ENCODE data around the gene ARID3B.
"Not testable (repeated sequence)": the region's sequence is repeated elsewhere in the genome, so short reads cannot be mapped to it uniquely, and the experiment has no call there.

Gene ARID3B

DNA sequence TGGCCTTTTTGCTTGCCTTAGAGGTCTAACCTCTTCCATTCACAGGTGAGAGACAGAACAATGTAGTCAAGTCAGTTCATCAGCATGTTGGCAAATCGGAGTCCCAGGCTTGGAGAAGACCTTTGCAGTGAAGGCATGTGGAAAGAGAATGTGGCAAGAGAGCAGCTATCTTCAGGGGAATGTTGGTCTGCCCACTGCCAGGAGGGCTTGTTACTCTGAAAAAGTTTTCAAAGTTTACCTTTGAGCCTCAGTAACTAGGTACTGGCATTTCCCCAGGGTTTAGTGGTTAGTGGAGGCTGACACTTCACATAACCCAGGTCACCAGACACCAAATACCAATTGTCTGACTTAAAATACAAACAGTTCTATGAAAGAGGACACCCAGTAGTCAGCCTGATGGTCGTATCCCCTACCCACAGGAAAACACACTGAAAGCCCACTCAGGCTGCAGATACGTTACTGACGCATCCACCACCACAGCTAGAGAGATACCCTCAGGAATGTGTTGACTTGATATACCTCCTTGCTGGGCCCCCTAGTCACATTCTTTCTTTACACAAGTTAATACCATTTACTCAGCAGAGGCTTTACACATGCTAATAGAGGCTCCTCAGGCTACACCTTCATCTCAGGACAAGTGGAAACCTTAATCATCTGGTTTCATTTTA, 9.7 kb upstream of the ARID3B start:
- DNase-seq (ENCODE audit: extremely low spot score, insufficient read length, low read depth) (no peak), FAIRE-seq (no peak)

DNA sequence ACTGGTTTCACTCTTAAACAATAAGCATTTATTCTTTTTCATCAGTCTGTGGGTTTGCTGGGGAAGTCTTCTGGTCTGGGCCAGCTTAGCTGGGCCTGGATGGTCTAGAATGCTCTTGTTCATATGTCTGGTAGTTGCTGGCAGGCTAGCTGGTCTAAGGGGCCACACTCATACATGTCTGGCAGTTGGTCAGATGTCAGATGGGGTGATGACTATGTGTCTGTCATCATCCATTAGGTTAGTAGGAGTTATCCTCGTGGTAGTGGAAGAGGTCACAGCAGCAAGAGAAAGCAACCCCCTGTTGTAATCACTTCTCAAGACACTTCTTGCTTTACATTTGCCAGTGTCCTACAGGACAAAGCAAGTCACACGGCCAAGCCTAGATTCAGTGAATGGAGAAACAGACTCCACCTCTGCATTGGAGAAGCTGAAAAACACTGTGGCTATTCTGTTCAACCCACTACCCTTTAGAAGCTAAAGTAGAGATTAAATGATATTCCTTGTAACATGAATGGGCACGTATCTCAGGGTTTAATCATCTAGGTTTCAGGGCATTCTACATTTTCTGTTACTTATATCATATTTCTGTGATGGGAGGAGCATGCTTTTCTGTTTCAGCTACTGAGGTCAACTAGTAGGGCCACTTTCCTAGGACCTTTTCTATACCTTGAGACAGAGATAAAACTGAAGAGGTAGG, 5.5 kb upstream of the ARID3B start:
- FAIRE-seq: no peak
- no peak for DNase-seq (ENCODE audit: extremely low spot score, insufficient read length, low read depth)

DNA sequence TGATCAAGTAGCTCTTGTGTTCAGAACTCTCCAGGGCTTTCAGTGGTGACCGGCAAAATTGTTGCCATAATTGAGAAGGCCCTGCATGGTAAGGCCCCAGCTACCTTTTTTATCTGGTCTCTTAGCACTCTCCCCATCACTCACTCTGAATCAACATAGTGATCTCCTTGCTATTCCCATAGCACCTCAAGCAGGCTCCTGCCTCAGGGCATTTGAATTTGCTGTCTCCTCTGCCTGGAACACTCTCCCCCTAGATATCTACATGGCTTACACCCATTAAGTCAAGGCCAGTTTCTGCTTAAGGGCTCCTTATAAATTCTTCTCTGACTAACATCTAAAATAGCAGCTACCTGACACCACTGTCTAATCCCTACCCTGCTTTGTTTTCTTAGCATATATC, 3.3 kb upstream of the ARID3B start:
- FAIRE-seq (no peak), DNase-seq (ENCODE audit: extremely low spot score, insufficient read length, low read depth) (no peak)

DNA sequence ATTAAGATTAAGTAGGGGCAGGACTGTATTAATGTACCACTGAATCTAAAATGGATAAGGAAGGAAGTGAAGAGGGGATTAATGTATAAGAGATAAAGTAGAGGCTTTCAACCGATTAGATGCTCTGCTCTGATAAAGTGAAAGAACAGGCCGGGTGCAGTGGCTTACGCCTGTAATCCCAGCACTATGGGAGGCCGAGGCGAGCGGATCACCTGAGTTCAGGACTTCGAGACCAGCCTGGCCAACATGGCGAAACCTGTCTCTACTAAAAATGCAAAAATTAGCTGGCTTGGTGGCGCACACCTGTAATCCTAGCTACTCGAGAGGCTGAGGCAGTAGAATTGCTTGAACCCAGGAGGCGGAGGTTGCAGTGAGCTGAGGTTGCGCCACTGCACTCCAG, 1.5 kb upstream of the ARID3B start:
- not testable (repeated sequence) for FAIRE-seq

DNA sequence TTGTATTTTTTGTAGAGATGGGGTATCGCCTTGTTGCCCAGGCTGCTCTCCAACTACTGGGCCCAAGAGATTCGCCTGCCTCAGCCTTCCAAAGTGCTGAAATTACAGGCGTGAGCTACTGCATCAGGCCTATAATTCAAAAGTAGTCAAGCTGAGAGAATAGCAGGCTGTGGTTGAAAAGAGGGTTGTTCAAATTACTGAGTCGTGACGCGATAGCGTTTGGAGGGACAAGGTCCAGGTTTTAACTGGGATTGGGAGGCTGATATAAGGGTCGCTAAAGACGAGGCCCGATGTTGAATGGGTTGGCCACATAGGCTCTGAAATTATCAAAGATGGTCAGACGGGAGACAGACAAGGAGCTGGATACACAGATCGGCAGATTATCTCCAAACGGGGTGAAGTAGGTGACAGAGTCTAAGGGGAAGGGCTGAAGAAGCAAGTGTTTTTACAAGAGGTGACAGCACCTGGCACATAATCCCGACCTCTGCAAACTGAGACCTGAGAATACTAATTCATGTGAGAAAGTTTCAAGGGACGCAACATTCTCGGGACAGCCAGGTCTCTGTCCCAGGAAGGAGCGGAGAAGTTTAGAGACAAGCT, 759 bp upstream of the ARID3B start:
- FAIRE-seq (peak; percentile 5), DNase-seq (ENCODE audit: extremely low spot score, insufficient read length, low read depth) (no peak)

More for the DNA sequence above, 1.5 kb upstream of the ARID3B start:
- not testable (repeated sequence) for DNase-seq (ENCODE audit: extremely low spot score, insufficient read length, low read depth)

DNA sequence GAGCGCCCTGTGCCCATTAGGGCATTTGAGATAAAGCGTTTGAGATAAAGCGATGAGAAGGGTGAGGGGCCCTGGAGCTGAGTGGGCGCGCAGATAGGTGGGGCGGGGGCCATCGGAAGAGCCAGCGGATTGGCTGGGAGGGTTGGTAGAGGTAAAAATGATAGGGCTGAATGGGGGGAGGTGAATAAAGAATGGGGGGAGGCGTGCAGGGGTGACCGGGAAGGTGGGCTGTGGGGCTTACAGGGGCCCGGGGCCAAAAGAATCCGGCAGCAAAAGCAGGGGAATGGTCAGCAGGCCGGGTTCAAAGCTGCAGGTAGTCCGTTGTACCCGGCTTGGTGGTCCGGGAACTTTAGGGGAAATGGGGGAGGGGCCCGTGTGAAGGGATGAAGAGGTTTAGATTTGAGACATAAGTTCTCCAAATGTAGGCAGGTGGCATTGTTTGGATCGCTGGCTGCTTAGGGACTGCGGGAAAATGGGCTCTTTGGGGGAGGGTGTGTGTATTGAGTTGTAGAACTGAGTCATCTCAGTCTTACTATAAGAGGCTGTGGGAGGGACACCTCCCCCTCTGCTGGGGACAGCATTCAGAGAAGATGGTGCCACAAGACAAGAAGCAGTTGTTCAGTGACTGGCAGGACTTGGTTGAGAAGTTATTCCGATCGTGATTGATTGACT, 610 bp downstream of the ARID3B start:
- FAIRE-seq (peak; percentile 91), DNase-seq (ENCODE audit: extremely low spot score, insufficient read length, low read depth) (peak; percentile 33)

DNA sequence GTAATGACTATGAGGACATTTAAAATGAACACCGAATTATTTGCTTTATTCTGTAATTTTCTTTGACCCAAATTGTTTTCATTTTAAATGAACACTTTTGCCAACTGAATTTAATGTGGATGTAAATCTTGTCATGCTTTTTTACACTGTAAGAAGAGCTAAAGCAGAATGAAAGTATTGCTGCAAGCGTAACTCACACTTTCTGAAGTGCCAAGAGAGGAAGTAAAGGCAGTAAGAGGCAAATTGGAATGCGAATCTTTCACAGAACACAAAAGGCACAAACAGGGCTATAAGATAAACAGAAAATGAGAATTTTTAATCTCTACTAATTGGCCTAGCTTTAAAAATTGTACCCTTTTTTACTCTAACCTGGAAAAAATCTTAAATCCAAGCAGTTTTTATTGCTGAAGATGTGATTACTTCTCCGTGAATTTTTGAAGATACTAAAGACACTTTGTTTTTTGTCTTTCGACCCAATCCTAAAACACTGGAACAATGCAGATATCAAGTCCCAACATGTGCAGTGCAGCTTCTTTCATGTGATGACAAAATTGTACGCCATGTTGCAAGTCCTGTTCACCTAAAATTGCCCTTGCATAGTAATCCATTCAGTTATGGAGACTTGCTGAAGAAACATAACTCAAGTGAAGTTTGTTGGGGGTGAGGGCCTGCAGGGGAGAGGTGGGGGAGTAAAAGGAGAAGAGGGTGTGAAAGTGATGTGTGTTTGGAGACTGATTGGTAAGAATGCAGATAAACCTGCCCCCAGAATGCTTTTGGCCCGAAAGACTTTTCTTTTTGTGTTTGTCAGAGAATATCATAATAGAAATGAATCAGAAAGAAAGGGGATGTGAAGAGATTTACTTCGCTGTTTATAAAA, 1.4 kb downstream of the ARID3B start:
- FAIRE-seq (no peak), DNase-seq (ENCODE audit: extremely low spot score, insufficient read length, low read depth) (no peak)

DNA sequence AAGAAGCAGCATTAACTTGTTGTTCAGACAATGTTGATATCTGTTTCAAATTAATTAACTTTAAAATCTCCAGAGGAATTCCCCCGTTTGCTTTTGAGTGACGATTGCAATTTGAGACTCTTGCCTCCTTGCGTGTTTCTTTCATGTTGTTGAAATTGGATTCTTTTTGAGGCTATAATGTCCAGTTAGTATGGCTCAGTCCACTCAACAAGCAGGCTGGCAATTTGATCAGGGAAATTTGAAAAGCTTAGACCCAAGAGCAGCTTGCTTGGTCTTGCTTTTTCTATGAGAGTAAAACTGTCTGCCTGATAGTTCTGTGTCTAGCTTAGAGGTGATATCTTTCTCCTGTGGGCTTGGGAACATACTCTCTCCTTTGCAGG, 2.0 kb downstream of the ARID3B start:
- DNase-seq (ENCODE audit: extremely low spot score, insufficient read length, low read depth) (no peak), FAIRE-seq (no peak)

DNA sequence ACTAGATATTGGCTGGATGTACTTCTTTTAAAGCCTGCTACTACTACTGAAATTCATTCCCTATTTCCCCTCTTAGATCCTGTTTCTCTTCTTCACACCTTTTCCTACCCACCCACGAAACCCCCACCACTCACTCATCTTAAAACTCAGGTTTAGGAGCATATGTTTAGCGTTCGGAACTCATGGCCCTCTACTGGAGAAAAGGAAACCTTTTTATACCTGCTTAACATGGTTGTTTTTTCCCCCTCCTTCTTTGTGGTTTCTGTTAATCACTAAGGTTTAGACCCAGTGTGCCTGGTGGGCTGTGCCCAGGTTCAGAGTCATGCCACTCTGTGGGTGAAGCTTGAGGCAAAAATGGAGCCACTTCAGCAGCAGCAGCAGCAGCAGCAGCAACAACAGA, 2.6 kb downstream of the ARID3B start:
- DNase-seq (ENCODE audit: extremely low spot score, insufficient read length, low read depth) (no peak), FAIRE-seq (peak; percentile 87)

DNA sequence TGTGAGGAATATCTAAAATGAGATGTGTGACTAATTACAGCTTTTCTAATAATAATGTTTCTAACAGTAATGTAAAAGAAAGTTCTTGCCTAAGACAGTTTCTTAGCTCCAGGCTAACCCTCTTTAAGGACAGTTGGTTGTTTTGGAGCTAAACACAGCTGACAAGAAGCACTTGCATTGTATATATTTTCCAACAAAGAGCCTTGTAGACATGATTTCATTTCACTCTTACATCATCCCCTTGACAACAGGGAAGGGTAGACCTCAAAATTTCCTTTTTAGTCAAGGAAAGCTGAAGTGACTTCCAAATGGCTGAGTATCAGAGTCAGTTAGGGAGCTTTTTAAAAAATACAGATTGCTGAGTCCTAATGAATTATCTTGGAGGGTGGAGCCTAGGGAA, 4.1 kb downstream of the ARID3B start:
- no peak for FAIRE-seq
- no peak for DNase-seq (ENCODE audit: extremely low spot score, insufficient read length, low read depth)

DNA sequence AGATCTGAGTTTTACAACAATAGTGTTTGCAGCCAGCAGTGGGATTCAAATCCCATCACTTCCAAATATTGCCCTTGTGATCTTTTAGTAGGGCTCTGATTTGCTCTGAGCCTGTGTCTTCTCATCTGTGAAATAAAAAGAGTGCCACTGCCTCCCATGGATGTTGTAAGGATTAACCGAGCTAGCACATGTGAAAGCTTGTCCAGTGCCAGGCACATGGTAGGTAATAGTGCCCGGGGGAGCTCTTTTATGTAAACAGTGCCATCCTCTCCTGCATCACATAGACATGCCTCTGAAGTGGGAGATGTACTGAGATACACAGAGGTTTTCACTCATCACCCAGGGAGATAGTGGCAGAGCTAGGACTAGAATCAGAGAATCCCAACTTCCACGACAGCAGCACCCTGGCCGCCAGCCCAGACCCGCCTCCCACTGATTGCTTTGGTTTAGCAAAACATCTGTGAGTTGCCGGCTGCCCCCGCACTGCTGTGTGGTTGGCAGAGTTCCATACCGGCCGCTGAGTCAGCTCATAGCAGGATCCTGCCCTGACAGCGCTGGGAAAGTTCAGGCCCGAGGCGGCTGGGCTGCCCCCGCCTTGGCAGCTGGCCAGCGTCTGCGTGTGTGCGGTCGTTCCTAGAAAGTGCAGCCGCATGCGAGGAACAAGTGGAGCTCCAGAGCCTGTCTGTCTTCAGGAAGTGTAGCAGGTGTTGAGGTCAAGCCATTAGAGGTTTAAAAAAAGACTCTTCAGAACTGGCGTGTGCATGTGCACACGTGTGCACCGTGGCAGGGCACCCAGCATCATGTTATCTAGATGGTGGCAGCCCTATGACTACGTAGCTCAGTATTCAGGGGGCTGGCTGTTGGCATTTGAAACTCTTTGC, 5.0 kb downstream of the ARID3B start:
- DNase-seq (ENCODE audit: extremely low spot score, insufficient read length, low read depth) (peak; percentile 62), FAIRE-seq (peak; percentile 90)

DNA sequence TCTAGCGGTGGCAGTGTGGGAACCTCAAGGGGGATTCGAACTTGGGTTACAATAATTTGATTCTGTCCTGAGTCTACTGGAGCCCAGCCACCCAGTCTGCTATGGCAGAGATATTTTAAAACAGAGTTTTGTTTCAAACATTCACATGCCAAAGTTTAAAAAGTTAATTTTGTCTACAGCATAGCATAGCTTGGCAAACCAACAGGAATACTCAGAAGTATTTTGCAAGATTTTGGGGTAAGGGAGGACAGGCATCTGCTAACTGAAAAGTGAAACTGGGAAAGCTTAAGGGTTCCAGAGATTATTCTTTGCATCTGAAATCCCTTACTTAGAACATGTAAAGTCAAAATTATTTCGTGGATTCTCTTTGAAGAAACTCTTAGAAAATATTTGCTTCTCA, 6.6 kb downstream of the ARID3B start:
- DNase-seq (ENCODE audit: extremely low spot score, insufficient read length, low read depth) (no peak), FAIRE-seq (no peak)

DNA sequence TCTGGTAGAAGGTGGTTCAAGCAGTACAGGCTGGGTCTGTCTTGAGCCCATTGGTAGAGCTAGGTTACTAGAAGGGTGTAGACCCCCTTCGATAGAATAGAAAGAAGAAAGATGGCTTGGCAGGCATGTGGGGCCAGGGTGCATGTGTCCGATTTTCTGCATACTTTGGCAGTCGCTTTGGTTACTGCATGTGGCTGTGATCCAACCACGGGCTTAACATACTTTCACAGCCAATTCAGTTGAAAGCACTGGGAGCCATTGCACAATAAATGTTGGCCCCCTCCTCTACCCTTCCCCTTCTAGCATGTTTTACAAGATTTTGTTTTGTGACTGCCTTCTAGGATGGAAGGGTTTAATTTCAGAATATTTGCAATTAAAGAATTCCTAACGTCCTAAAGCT, 7.2 kb downstream of the ARID3B start:
- no peak for DNase-seq (ENCODE audit: extremely low spot score, insufficient read length, low read depth)
- FAIRE-seq: no peak

DNA sequence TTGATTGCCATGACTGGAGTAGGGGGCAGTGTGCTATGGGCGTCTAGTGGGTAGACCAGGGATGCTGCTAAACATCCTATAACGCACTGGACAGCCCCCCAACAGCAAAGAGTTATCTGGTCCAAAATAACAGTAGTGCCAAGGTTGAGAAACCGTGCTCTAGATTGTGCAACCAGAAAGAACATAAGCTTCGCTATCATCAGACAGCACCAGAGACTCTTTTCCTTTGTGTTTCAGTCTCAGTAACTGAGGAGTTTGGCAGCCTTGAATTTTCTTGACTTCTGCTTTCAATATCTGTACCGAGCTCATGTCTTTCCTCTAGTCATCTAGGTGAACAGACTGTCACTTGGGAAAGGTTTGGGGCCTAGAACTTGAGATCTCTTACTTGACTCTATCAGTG, 8.8 kb downstream of the ARID3B start:
- FAIRE-seq (no peak), DNase-seq (ENCODE audit: extremely low spot score, insufficient read length, low read depth) (no peak)

DNA sequence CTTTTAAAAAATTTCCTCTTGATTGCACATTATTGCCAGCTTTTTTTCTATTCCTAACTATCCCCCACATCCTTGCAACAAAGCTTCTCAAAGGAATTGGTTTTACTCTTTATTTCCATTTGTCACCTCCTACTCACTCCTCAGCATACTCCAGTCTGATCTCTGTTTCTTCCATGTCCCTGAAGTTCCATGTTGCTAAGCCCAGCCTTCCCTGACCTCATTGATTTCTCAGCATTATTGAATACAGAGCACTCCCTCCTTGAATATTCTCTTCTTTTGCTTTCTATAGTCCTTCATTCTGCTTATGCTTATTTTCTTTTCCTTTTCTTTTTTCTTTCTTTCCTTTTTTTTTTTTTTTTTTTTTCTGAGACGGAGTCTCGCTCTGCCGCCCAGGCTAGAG, 10.7 kb downstream of the ARID3B start:
- DNase-seq (ENCODE audit: extremely low spot score, insufficient read length, low read depth) (no peak), FAIRE-seq (no peak)

DNA sequence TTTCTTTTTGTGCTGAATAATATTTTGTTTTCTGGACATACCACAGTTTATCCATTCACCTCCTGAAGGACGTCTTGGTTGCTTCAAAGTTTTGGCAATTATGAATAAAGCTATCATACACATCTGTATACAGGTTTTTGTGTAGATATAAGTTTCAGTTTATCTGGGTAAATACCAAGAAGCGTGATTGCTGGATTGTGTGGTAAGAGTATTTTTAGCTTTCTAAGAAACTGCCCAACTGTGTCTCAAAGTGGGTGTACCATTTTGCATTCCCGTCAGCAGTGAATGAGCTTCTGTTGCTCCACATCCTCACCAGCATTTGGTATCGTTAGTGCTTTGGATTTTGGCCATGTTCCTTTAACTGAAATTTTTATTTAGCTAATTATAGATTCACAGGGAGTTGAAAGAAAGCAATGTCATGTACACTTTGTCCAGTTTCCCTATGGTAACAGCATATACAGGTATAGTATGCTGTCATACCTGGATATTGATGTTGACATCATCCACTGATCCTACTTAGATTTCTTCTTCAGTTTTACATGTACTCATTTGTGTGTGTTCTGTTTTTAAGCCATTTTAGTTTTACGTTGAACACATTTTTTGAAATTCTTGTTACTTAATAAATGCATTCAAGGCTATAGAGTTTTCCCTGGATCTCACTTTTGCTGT, 11.9 kb downstream of the ARID3B start:
- DNase-seq (ENCODE audit: extremely low spot score, insufficient read length, low read depth) (no peak), FAIRE-seq (peak; percentile 67)

DNA sequence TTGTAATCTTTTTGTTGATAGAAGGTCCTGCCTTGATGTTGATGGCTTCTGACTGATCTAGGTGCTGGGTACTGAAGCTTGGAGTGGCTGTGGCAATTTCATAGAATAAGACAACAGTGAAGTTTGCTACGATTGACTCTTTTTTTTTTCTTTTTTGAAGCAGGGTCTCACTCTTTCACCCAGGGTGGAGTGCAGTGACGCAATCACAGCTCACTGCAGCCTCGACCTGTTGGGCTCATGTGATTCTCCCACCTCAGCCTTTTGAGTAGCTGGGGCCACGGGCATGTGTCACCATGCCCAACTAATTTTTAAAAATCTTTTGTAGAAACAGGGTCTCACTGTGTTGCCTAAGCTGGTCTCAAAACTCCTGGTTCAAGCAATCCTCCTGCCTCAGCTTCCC, 14.2 kb downstream of the ARID3B start:
- FAIRE-seq (no peak), DNase-seq (ENCODE audit: extremely low spot score, insufficient read length, low read depth) (no peak)

DNA sequence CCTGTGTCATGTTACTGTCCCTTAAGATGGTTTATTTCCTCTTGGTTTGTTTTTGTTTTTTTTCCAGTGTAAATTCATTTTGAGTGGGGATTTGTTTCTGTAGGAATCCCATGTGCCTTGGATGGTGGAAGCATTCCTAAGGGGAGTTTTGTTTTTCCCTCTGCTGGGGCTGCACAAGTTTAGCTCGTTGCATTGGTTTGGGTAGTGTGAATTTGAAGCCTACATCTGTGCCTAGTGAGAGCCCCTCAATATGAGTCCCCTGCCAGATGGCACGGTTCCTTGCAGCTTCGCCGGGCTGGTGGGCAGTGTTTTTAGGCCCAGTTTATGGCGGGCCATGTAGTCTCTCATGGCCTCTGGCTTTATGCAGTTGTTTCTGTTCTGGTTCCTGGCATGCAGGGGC, 17.7 kb downstream of the ARID3B start:
- no peak for FAIRE-seq
- DNase-seq (ENCODE audit: extremely low spot score, insufficient read length, low read depth): no peak

DNA sequence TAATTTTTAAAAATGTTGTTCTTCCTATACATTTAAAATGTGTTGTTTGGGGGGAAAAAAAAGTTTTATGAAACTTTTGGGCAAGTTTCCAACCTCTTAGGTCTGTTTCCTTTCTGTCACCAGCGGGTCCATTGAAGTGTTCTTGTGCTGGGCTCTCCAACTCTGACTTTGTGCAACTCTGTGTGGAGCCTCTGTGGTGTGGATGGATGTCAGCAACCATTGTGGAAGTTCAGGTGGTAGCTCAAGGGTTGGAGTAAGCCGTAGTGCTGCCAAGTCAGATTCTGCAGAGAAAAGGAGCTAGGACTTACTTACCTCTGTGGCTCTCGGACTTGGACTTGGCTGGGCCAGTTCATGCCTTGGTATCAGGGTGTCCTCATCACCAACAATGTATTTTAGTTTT, 22.4 kb downstream of the ARID3B start:
- FAIRE-seq: no peak

More for the DNA sequence above, 22.4 kb downstream of the ARID3B start:
- DNase-seq (ENCODE audit: extremely low spot score, insufficient read length, low read depth): no peak
